ENCODE results near the gene JARID2. TPM values are rescaled to one million over a fixed set of nuclear protein-coding genes. Genes with fewer than 3 reads are reported as not detected.

The JARID2 gene
- total and polyA plus RNA-seq, 10 of the 15 experiments (the other 5 are each of a cell fraction or from before 2014, with no cell fraction given): 4.2 to 21.6 (median 11.7) TPM

GRCh38 chr6:15509335-15509933 is 263.6 kb downstream of the JARID2 start:
- Histone ChIP-seq H3K36me3 (ENCODE audit: control insufficient read depth in 2 of 2, insufficient read depth in 2 of 2, low read length in 1 of 2) (peaks cover 31 to 51% of the 10 kb centered on the region in 2 experiments), H3K79me2 (ENCODE audit: control insufficient read depth, insufficient read depth, low read length) (no peaks in the 10 kb centered on the region), H2AFZ (ENCODE audit: control insufficient read depth, low read depth, low read length) (no peak overlapping the region), H3K4me2 (ENCODE audit: control insufficient read depth, insufficient read depth) (no peak overlapping the region), H3K9me3 (replicated peaks; ENCODE audit: control insufficient read depth, insufficient read depth, low read length) (no peaks in the 10 kb centered on the region), H3K27ac (ENCODE audit: control insufficient read depth, insufficient read depth) (no peak overlapping the region), H4K20me1 (ENCODE audit: control insufficient read depth, insufficient read depth) (no peaks in the 10 kb centered on the region), H3K4me3 (no peak overlapping the region), H3K9ac (ENCODE audit: control insufficient read depth, insufficient read depth, low read length) (no peak overlapping the region), H3K4me1 (ENCODE audit: control insufficient read depth, insufficient read depth, low read length) (no peaks in the 10 kb centered on the region), H3K27me3 (replicated peaks in 1 of 2; ENCODE audit: control insufficient read depth in 2 of 2, insufficient read depth in 2 of 2, low read length in 1 of 2) (no peaks in the 10 kb centered on the region)
- WGBS (ENCODE audit: insufficient coverage, insufficient replicate concordance, low lambda C conversion rate, missing lambda C conversion rate): 80% methylated on average over 13 of the region's 13 CpGs
- RAD21 ChIA-PET (ENCODE audit: unreplicated experiment): no interaction called here
- no peak for DNase-seq (ENCODE audit: low read depth, low spot score)
- no peak for FAIRE-seq
- POLR2A ChIA-PET: no interaction called here
- in situ Hi-C loops (cut with MboI): no loop called here
- SMC1A ChIA-PET (ENCODE audit: uncharacterized antibody, unreplicated experiment): no interaction called here
- CTCF ChIA-PET: no interaction called here
- ATAC-seq: no peak
- intact Hi-C loops (cut with micrococcal nuclease; ENCODE audit: unreplicated experiment): no loop called here
- BruUV-seq (replicated peaks): no TSS peak
- TF ChIP-seq FOXK2 (IDR thresholded peaks at IDR 0.05) (no peak), RAD21 (IDR thresholded peaks at IDR 0.05; ENCODE audit: insufficient read depth, low read depth, low read length) (no peak), PBX3 (IDR thresholded peaks at IDR 0.05; ENCODE audit: insufficient replicate concordance, low read depth, low read length) (no peak), MTA2 (IDR thresholded peaks at IDR 0.05; ENCODE audit: low read depth) (no peak), CHD1 (IDR thresholded peaks at IDR 0.05; ENCODE audit: low read depth, low read length) (no peak), PML (IDR thresholded peaks at IDR 0.05; ENCODE audit: low read length) (no peak), IRF3 (IDR thresholded peaks at IDR 0.05) (no peak), SMARCA5 (IDR thresholded peaks at IDR 0.05) (no peak), ETV6 (conservative IDR thresholded peaks at IDR 0.05 in 1 of 2, IDR thresholded peaks at IDR 0.05 in 1 of 2; ENCODE audit: borderline replicate concordance in 1 of 2, low read depth in 1 of 2) (no peak), CTCF (IDR thresholded peaks at IDR 0.05 in 2 of 3, conservative IDR thresholded peaks at IDR 0.05 in 1 of 3; ENCODE audit: control insufficient read depth in 2 of 3, extremely low read depth in 1 of 3, insufficient read depth in 1 of 3, low read depth in 3 of 3, low read length in 3 of 3) (no peak), NR2C1 (IDR thresholded peaks at IDR 0.05) (no peak), DPF2 (IDR thresholded peaks at IDR 0.05) (no peak), JUND (IDR thresholded peaks at IDR 0.05; ENCODE audit: low read depth, low read length) (no peak), NFYA (IDR thresholded peaks at IDR 0.05; ENCODE audit: borderline replicate concordance, low read depth, low read length) (no peak), SMAD1 (IDR thresholded peaks at IDR 0.05; ENCODE audit: low read depth, partially characterized antibody) (no peak), MAX (IDR thresholded peaks at IDR 0.05; ENCODE audit: low read depth, low read length) (no peak), WRNIP1 (IDR thresholded peaks at IDR 0.05; ENCODE audit: borderline replicate concordance, low read depth, low read length) (no peak), E4F1 (IDR thresholded peaks at IDR 0.05; ENCODE audit: borderline replicate concordance, partially characterized antibody) (no peak)
